OCI-LY3 (cell line): ENCODE data around the gene MYO5B.

Experiments
- H2AFZ ChIP-seq: fragments of 200-600, 300-600 bp; shearing (Covaris generic); 2 replicates; pipeline ENCODE4 v1.6.0; 2014; ENCODE audit warnings: antibody characterized with exemption, low read depth, low read length
- H3K27ac ChIP-seq: fragments of 200-600, 300-600 bp; sonication (generic); 2 replicates; pipeline ENCODE4 v1.5.1; 2014; ENCODE audit warnings: mild to moderate bottlenecking, low read length, moderate library complexity, mixed read lengths
- H3K27me3 ChIP-seq: fragments of 200-600, 300-600 bp; sonication (generic); 2 replicates; pipeline ENCODE4 v1.6.1; 2014; ENCODE audit warnings: low read depth, low read length, mixed read lengths
- H3K36me3 ChIP-seq: fragments of 200-600, 300-600 bp; sonication (generic); replicated peaks from 2 replicates; pipeline ENCODE3; 2014; ENCODE audit warnings: low read depth, low read length, mixed read lengths
- H3K4me1 ChIP-seq: fragments of 300-600, 200-600 bp; sonication (generic); 2 replicates; pipeline ENCODE4 v1.6.1; 2014; ENCODE audit warnings: low read length, mixed read lengths
- H3K4me2 ChIP-seq: fragments of 200-600, 300-600 bp; sonication (generic); 2 replicates; pipeline ENCODE4 v1.6.1; 2014; ENCODE audit warnings: low read length, mixed read lengths
- H3K4me3 ChIP-seq: fragments of 300-600, 200-600 bp; sonication (generic); 2 replicates; pipeline ENCODE4 v1.5.1; 2014; ENCODE audit warnings: antibody characterized with exemption, mild to moderate bottlenecking, low read length, moderate library complexity
- H3K79me2 ChIP-seq: fragments of 300-600, 200-600 bp; shearing (Covaris generic); 2 replicates; pipeline ENCODE4 v1.6.1; 2014; ENCODE audit warnings: mild to moderate bottlenecking, low read length, mixed read lengths
- H3K9ac ChIP-seq: fragments of 300-600, 200-600 bp; shearing (Covaris generic); 2 replicates; pipeline ENCODE4 v1.6.0; 2014; ENCODE audit warnings: mild to moderate bottlenecking, low read length, moderate library complexity
- H3K9me3 ChIP-seq: fragments of 200-600, 300-600 bp; shearing (Covaris generic); 2 replicates; pipeline ENCODE4 v1.6.1; 2014; ENCODE audit warnings: low read length, mixed read lengths; ENCODE audit not compliant: insufficient read depth
- H4K20me1 ChIP-seq: fragments of 200-600, 300-600 bp; sonication (generic); 2 replicates; pipeline ENCODE4 v1.6.1; 2016; ENCODE audit warnings: low read length, mixed read lengths; ENCODE audit not compliant: insufficient read depth
- EZH2phosphoT487 ChIP-seq: fragments of 200-600 bp; shearing (Covaris generic); IDR thresholded peaks from 2 replicates; pipeline ENCODE4 v1.6.1; 2018; ENCODE audit warnings: antibody characterized with exemption, mixed run types, low read depth
- TF ChIP-seq, protein P1 (sequence below): fragments of 200-600, 300-600 bp; sonication (generic); IDR thresholded peaks from 2 replicates; pipeline ENCODE4 v1.5.1; 2014; ENCODE audit warnings: antibody characterized with exemption, low read length, low read depth

Gene MYO5B

DNA sequence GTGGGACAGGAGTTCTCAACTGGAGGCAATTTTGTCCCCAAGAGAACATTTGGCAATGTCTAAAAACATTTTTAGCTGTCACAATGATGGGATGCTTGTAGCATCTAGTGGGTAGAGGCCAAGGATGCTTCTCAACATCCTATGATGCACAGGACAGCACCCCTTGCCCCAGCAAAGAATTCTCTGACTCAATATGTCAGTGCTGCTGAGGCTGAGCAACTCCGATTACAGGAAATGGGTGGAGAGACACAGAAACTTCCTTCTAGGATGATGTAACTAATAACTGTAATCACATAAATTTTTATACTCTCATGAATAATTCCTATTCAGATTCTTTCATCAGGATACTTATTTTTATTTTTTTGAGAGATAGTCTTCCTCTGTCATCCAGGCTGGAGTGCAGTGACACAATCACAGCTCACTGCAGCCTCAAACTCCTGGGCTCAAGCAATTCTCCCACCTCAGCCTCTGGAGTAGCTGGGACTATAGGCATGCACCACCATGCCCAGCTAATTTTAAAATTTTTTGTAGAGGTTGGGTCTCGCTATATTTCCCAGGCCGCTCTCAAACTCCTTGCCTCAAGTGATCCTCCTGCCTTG is 261.3 kb downstream of the MYO5B start:
- H3K4me3 ChIP-seq: no peak overlapping the region
- H2AFZ ChIP-seq: no peak overlapping the region
- H3K4me1 ChIP-seq: peaks cover 12% of the 10 kb centered on the region
- no peaks in the 10 kb centered on the region for H3K9me3 ChIP-seq
- H3K27ac ChIP-seq: no peak overlapping the region
- TF ChIP-seq EZH2phosphoT487: no peak
- TF ChIP-seq, protein P1, sequence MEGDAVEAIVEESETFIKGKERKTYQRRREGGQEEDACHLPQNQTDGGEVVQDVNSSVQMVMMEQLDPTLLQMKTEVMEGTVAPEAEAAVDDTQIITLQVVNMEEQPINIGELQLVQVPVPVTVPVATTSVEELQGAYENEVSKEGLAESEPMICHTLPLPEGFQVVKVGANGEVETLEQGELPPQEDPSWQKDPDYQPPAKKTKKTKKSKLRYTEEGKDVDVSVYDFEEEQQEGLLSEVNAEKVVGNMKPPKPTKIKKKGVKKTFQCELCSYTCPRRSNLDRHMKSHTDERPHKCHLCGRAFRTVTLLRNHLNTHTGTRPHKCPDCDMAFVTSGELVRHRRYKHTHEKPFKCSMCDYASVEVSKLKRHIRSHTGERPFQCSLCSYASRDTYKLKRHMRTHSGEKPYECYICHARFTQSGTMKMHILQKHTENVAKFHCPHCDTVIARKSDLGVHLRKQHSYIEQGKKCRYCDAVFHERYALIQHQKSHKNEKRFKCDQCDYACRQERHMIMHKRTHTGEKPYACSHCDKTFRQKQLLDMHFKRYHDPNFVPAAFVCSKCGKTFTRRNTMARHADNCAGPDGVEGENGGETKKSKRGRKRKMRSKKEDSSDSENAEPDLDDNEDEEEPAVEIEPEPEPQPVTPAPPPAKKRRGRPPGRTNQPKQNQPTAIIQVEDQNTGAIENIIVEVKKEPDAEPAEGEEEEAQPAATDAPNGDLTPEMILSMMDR: no peak
- no peaks in the 10 kb centered on the region for H4K20me1 ChIP-seq
- no peak overlapping the region for H3K9ac ChIP-seq
- H3K36me3 ChIP-seq: no peaks in the 10 kb centered on the region
- H3K27me3 ChIP-seq: peaks cover 29% of the 10 kb centered on the region
- H3K79me2 ChIP-seq: no peaks in the 10 kb centered on the region
- H3K4me2 ChIP-seq: no peak overlapping the region

DNA sequence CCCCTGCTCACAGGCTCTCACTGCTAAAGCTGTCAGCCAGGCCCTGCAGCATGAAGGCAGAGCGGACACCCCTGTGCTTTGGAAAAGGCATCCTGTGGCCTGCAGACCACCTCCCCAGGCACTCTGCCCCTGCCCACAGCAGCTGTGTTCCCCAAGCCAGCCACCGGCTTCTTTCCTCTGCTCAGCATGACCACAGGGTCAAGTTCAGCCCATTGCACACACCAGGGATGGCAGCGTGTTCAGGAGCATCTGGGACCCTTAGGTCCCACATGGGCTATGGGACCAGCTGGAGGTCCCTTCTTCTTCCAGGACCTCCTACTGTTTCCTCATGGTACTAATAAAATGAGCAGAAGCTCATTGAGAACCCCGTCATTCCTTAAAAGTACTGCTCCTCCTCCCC is 263.2 kb downstream of the MYO5B start:
- Histone ChIP-seq H3K27ac (no peak overlapping the region), H3K9ac (no peak overlapping the region), H3K4me2 (no peak overlapping the region), H4K20me1 (no peaks in the 10 kb centered on the region), H3K4me1 (peaks cover 12% of the 10 kb centered on the region), H2AFZ (no peak overlapping the region), H3K9me3 (no peaks in the 10 kb centered on the region), H3K79me2 (no peaks in the 10 kb centered on the region), H3K4me3 (no peak overlapping the region), H3K27me3 (peaks cover 29% of the 10 kb centered on the region), H3K36me3 (no peaks in the 10 kb centered on the region)
- TF ChIP-seq, protein P1: no peak
- TF ChIP-seq EZH2phosphoT487: no peak

DNA sequence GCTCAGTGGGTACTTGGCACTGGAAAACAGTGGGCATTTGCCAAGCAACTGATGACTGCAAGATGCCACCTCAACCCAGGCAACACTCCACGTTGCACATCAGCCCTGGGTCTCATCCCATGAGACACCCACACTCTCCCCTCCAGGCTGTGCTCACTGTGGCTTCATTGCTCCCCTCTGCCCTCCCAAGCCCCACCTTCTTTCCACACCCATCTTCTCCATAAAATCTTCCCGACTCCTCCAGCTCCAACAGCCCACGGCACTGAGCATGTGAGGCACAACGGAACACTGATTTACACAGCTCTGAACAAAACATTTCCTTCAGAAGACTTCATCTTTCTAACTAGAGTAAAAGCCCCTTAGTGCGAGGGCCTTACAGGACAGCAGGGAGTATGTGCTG is 263.8 kb downstream of the MYO5B start:
- TF ChIP-seq, protein P1: no peak
- TF ChIP-seq EZH2phosphoT487: no peak
- no peak overlapping the region for H3K4me2 ChIP-seq
- peaks cover 12% of the 10 kb centered on the region for H3K4me1 ChIP-seq
- no peaks in the 10 kb centered on the region for H4K20me1 ChIP-seq
- H3K4me3 ChIP-seq: no peak overlapping the region
- H3K27ac ChIP-seq: no peak overlapping the region
- no peak overlapping the region for H3K9ac ChIP-seq
- H3K79me2 ChIP-seq: no peaks in the 10 kb centered on the region
- H3K36me3 ChIP-seq: no peaks in the 10 kb centered on the region
- no peak overlapping the region for H2AFZ ChIP-seq
- peaks cover 29% of the 10 kb centered on the region for H3K27me3 ChIP-seq
- H3K9me3 ChIP-seq: no peaks in the 10 kb centered on the region

DNA sequence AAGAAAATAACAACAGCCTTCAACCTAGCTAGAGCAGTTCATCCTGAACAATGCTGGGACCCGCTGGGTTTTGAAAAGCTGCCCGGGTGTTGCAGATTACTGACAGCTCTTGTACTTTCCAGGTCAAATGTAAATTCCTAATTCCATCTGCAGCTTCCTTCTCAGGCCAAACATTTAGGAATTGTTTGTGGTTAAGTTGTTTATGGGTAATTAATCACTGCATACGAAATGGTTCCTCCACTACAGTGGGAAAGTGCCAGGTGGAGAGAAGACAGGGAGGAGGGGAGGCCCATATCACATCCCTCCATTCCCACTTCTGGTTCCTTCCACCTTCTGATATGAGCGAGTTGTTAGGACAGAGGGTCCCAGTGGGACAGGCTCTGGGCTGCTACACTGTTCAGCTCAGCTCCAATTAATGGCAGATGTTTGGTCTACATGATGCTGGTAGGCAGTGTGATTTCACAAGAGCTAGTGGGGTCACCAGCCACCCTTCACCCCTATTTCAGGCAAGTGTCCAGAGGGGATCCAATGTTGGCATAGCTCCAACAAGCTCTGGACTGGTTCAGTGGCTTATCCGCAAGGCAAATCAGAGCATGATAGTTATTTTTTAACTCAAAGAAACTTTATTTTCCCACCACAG is 268.7 kb downstream of the MYO5B start:
- Histone ChIP-seq H3K27ac (no peak overlapping the region), H4K20me1 (no peaks in the 10 kb centered on the region), H3K36me3 (no peaks in the 10 kb centered on the region), H2AFZ (no peak overlapping the region), H3K4me1 (no peaks in the 10 kb centered on the region), H3K4me2 (no peak overlapping the region), H3K9me3 (peaks cover 4% of the 10 kb centered on the region; the same call in 1 of the 2 replicates), H3K9ac (no peak overlapping the region), H3K4me3 (no peak overlapping the region), H3K79me2 (no peaks in the 10 kb centered on the region), H3K27me3 (peaks cover 38% of the 10 kb centered on the region)
- TF ChIP-seq, protein P1: no peak
- no peak for TF ChIP-seq EZH2phosphoT487
